Fibroblast of skin of right quadriceps (primary cell): ENCODE results near the gene ADTRP.

Experiments
- DNase-seq: peaks from one replicate; pipeline ENCODE4 v3.0.0-alpha.2; 2013

ADTRP gene

DNA sequence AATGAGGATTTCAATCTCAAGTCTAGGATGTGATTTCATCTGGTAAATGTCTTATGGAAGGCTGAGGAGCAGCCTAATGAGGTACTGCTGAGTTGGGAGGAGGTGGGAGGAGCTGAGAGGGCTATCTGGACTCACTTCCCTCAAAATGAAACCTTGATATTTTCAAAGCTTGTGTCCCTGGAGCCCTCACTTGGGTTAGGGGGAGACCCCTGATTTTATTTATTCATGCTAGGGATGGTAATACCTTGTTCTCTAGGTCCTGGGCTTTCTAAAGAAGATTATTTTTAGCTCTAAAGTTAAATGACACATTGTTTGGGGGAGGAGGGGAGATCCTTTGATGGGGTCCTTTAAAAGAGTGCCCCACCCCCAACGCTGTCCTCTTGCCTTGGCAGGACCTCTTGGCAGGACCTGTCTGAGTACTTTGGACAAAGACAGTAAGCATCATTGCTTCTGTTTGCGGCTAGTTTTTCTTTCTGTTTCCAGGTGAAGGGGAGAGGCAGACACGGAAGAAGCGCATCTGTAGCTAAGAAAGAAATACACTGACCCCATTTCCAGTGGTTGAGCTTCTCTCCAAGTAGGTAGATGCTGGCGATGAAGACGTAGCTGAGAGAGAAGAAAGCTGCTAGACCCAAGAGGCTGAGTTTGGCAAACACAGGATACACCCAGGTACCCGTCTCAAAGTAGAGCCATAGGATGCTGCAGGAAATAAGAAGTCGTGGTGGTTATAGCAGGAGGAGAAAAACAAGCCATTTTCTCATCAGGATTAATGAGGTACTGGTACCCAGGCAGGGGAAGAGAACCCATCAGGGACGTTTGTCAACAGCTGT lies 55.6 kb downstream of the ADTRP start:
- DNase-seq = no peak

DNA sequence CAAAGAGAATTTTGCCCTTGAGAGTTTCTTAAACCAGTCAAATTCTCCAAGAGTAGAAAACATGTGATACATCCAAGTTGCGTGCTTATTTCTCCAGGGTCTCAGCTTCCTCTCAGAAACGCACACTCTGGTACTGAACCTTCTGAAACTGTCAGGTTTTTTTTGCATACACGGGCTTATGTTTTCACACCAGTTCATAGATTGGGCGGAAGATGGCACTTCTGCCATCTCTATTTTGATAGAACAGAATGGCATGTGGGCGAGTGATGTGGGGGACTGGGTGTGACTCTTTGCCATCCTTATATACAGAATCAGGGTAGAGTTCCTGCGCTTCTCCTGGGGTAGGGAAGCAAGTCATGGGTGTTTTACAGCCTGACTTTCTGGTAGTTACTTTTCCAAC lies 56.4 kb downstream of the ADTRP start:
- no peak for DNase-seq

DNA sequence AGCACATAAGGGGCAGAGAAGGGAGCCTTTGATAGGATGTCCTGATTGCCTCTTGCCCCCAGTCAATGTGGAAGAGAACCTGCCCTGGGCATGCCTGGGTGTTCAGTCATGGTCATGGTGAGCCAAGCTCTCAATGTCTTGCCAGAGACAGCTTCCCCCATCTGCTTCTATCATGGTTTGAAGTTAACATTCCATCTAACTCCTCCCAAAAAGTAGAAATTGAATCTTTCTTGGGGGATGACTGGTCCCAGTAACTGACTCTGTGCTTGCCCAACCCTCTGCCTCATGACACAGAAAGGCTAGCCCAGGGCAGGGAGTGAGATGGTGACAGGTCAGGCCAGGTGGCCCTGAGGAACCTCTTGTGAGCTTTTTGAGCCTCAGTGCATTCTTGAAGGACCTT lies 60.1 kb downstream of the ADTRP start:
- DNase-seq = no peak

DNA sequence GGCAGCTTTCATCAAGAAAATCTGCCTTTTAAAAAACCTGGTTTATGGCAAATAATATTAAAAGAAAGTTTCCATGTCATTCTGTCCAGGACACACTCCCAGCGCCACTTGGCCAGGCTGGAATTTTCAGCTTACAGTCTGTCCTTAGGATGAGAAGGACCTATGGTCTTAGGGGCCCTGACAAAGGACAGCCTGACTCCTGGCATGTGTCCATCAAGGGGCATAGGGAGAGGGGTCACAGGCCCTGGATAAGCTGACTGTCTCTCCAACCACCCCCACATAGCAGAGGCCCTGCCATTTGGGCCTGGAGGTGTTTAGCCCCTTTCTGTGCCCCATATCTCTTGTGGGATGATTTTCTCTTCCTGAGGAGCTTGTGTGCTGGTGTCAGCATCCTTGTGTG lies 60.6 kb downstream of the ADTRP start:
- no peak for DNase-seq

DNA sequence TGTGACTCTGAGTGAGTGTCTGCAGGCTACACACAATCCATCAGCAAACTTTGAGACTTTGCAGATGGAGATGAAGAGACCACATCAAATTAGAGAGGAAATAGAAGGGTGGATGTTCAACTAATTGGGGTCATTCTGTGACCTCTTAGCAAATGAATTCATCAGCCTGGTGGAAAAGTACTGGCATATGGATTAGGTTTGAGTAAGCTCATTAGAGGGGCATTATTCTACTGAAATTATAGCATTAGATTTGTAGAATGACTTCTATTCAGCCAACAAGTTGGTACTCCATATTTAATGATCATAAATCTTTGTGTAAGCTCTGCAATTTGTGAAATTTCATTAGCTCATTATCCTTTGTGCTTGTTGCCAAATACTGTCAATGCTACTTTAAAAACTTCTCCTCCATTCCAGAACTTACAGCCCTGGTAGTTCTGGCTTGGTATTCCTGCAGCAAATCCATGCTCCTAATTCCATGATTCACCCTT lies 63.8 kb downstream of the ADTRP start:
- DNase-seq = no peak

DNA sequence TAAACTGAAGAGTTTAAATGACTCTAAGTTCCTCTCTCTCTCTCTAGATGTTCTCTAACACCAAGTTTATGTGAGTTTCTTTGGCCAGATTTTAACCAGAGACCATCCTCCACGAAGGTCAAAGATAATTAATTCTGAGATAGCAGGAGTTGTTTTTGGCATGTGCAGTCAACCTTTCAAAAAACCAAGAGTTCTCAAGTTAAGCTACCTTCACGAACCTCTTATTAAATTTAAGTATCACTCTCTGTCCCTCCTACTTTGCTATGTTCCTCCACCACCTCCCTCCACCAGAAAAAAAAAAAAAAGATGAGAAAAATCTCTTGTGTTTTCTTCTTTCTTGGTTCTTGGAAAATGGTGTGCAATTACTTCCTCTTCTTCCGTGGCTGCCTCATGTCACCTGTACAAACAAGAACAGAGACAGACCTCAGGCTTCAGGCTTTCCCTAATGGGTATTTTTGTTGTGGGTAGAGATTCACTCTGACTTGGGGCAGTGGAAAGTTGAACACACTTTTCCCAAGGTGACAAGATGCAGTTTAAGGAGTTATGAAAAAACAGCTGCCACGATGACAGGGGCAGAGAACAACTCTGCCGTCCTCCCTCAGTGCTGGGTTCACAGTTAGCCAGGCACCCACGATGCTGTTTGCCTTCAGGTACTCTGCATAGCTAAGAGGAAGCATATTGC lies 64.3 kb downstream of the ADTRP start:
- no peak for DNase-seq

DNA sequence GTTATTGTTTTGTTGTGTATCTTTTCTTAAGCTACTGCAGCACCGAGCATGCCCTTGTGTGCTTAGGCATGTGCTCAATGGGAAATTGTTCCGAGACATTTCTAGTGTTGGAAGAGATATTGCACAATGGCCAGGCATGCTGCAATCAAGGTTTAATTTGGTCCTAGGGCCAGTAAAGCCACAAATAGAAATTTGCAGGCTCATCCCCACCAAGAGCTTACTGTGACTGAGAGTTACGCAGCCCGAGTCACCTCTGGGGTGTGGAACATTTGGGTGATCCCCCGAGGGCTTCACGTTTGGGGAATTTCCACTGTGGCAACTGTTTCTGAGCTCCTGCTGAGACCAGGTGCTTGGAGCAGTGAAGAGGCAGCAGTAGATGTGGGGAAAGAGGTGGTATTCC lies 65.8 kb downstream of the ADTRP start:
- peak; percentile 36 for DNase-seq

DNA sequence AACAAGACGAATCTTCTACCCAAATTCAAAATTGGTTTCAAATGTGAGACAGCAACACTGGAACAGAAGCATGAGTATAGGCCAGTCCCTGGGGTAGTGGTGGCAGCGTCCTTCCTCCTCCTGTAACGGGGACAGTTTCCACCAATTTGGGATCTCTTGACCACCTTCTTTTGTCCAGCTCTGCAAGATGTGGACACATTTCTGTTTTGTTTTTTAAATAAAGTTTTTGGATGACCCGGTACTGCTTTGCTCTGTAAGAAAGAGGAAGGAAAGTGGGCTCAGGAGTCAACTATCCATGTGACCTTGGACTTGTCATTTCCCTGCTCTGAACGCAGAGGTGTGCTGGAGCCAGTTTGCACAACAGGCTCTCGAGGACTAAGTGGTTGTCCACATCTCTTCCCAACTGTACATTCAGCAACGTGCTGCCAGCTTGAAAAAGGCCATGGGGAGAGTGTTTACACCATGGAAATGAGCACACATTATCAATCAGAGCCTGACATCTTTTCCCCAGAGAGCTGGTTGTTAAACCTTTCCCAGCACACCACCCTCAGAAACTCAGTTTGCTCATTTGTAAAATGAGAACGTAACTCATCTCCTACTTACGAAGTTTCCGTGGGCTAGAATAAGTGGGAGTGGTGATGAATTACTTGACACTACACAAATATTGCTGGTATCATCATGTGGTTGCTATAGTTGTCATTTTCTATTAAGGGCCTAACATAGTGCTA lies 66.5 kb downstream of the ADTRP start:
- DNase-seq = peak; percentile 11

DNA sequence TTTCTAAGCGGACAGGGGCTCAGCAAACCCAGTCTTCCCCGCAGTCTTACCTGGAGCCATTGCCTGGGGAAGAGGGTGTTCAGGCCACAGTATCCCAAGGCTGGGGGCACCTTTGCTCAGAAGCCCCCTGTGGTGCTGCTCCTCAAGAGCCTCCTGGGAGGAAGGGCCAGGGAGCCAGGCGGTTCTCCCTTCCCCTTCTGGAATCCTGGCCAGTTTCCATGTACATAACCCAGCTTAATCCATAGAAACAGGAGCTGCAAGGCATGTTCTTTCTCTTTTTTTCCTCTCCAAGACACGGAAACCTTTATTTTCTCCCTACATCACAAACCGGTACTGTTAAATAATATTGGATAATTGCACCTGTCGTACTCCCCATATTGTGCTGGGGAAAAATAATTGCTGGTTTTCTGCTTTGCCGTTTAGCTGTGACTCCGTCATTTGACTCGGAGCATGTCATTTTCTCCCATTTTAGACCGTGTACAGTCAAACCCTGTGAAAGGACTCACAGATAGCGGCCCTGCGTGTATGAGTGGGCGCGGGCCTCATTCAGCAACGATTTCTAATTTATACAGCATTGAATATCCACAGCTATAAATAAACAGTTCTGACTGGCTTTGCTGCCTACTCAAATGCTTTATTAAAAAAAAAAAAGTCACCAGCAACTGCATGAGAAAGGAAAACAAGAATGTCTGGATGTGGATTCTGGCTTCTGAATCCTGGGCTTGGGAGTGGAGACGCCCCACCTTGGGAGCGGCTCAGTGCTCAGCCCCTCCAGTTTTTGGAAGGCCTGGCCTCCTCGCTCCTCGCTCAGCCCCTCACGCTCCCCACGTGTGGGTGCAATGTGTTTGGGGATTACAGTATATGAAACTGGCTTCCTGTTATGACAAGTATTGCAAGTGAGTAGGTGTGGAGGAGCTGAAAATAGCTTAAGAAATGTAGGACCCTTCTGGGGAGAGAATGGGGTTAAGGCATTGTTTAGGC lies 67.3 kb downstream of the ADTRP start:
- DNase-seq = peak; percentile 57

DNA sequence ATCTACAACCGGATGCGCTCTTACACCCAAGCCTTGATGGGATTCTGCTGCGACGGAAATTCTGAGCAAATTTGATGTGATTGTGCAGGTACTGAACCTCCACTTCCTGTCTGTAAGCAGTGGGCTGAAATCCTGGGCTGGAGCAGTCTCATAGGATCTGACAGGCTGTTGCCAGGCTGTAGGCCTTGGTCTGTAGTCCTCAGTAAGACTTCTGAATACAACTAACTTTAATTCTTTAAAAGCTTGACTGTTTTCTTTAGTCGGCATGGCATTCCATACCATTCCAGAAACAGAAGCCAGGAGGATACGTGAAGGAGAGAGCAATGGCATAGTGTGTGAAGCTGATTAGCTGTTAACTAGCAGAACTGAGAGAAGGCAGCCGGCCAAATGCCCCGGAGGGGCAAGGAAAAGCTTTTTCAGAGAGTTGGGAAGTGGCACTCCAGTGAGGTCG lies 68.3 kb downstream of the ADTRP start:
- no peak for DNase-seq

DNA sequence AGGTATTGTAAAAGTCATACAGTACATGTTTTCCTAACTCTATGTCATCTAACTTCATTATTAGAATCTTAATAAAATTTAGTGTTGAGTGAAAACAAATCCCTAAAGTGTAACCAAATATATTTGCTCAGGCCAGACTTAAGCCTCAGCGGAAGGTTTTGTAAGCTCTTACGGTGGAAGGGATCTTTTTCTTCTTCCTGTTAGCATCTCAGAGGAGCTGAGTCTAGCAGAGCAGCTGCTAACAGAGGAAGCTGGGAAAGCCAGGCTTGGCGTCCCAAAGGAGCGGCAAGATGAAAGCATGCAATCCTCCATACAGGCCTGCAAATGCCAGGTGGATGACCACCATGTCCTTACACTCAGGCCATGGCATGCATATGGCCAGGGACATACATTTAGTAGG lies 72.4 kb downstream of the ADTRP start:
- DNase-seq = no peak

DNA sequence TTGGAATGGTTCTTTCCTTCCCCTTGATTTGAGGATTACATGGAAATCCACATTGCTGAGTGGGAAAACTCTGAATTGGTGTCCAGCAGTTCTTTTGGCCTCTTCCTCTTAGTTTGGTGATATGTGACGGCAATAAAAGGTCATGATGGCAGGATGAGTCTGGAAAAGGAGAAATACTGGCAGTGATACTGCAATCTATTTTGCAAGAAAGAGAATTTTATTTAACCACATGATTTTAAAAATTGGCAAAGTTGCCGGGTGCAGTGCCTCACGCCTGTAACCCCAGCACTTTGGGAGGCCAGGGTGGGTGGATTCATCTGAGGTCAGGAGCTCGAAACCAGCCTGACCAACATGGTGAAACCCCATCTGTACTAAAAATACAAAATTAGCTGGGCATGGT lies 73.1 kb downstream of the ADTRP start:
- no peak for DNase-seq

DNA sequence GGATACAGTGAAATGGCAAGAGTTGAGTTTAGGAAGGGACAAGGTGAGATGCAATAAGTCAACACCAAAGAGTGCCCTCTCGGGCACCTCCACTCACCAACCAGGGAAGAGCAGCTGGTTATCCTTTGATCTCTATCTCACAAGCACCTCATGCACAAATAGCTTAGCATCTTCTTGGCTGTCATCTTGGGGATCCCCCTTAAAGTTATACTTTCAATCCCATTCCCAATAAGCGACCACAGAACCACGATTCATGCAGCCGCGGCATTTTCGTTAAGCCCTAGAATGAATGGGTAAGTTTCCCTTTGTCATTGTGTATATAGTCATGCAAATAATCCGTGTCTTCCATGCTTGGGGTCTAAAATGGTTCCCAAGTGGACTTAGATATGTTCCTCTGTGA lies 73.5 kb downstream of the ADTRP start:
- DNase-seq = no peak

DNA sequence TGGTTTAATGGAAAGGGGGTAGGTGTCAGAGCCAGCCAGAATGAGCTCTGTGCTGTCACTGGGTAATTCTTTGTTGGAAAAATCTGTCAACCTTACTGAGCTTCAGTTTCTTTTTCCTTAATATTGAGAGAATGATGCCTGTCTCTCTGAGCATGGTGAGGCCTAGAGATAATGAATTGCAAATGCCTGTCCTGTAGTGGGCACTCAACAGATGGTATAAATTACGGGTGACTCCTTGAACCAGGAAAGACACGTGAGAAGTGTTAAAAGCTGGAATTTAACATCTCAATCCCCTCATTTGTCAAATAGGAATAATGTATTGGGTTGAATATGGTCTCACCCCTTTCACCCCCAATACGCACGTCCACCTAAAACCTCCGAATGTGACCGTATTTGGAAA lies 74.9 kb downstream of the ADTRP start:
- DNase-seq = no peak

DNA sequence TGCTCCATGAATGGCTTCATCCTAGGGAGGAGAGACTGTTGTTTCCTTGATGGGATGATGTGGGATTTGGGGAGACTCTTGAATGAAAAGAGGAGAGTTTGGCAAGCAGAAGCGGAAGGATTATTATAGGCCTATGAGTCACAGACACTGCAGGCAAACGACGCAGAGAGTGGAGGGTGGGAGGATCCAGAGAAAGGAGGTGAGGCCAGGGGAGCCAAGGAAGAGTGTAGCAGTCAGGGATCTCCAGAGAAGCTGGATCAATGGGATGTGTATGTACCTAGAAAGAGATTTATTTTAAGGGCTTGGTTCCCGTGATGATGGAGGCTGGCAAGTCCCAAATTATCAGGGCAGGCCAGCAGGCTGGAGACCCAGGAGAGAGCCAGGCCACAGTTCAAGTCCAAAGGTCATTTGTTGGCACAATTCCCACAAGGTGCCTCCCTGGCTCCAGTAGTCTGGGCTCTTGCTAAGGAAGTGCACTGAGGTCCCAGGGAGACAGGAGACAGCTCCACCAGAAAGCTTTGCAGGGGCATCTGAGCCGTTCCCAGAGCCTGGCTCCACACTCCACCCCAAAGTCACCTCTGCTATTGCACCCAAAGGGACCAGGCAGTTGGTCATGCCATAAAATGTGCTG lies 76.0 kb downstream of the ADTRP start:
- peak; percentile 39 for DNase-seq

DNA sequence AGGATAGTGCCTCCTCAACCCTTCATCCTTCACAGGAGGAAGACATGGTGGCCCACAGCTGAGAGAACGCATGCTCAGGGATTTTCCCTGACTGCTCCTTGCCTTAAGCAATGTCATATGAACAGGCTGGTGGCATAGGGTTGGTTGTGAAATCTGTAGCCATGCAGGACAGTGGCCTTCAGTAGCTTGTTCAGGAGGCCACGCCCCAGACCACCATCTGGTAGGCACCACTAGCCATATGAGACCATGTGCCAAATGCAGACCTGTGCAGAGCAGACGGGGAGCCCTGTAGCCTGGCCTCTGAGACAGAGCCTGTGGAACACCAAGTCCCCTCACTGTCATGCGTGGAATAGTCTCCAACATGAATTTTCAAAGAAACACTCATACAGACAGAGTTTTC lies 76.5 kb downstream of the ADTRP start:
- DNase-seq = no peak

DNA sequence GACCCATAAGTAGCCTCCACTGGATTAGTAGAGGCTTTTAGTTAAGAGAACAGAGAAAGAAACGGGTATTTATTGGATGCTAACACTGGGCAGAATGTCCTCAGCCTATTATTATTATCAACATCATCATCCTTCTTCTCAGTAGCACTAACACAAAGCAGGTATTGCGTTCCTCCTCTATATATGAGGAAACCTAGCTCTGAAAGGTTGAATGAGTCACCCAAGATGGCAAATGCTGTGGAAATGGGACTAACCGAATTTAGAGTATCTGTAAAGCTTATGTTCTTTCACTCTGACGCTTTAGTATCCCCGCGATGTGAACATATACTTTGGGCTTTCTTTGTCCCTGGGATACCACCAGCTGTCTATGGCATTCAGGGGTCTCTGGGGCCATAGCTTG lies 77.0 kb downstream of the ADTRP start:
- no peak for DNase-seq

DNA sequence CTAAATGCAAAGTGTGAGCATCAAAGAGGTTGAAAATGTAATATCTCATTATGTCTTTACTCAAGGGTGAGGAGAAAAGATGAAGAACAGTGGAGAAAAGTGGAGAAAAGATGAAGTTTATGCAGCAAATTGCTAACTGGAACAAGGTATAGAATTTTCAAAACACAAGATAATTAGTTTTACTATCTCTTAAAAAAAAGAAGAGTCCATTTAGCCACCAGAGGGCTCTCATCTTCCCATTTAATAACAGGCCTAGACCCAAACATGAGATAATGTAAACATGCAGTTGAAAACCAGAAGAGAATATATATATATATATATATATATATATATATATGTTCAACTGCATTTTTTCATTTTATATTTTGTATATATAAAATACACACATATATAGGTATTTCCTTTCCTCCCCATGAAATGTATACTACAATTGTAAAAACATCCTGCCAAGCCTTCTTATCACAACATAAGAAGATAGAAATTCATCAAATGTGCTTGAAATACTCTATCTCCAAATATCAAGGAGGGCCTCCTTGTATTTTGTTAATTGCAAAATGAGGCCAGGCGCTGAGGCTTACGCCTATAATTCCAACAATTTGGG lies 78.4 kb downstream of the ADTRP start:
- DNase-seq = peak; percentile 72

DNA sequence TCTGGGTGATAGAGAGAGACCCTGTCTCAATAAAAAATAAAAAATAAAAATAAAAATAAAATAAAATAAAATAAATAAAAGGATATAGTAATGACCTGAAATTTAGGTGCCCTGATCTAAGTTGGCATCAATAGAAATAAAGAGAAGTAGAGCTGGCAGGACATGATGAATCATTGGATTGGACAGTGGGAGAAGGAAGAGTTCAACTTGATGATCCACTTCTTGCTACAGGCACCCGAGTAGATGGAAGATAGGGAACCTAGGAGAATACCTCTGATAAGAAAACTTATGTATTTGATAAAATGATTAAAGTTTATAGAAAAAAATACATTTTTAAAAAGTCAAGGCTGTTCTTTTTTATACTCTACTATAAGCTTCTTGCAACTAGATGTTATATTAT lies 79.0 kb downstream of the ADTRP start:
- no peak for DNase-seq

DNA sequence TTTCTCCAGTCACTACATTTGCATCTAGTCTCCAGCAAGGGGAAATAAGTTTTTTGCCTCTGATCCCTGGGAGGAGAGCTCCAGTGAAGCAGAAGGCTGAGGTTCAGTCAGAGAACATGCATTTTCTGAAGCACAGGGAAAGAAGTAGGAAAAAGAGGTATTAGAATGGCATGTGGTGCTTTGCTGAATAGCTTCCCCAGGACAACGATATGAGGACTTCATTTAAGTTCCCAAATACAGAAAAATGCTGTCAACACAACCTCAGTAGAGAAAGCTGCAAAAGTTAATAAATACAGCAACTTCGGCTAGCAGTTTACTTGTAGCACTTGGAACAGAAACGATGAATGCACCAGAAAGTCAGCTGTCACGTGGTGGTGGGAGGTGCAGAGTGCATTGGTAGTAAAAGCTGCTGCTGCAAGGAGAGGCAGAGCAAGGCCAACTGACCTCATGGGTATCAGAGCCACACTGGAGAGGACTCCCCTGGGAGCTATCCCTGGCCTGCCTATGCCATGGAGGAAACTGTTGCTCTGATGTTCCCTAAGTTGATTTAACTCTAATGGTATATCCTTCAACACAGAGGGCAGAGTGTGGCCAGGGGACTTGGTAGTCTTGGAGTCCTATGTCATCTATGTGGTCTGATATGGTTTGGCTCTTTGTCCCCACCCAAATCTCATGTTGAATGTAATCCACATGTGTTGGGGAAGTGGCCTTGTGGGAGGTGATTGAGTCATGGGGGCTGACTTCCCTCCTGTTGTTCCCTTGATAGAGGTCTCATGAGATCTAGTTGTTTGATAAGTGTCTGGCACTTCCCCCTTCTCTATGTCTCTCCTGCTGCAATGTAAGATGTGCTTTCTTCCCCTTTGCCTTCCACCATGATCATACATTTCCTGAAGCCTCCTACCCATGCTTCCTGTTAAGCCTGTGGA lies 85.9 kb downstream of the ADTRP start:
- DNase-seq = no peak
